Measurements from ENCODE around the gene KL. TPM values are rescaled to one million over a fixed set of nuclear protein-coding genes. Genes with fewer than 3 reads are reported as not detected.

Gene KL
- total RNA-seq, 1 experiment from 2014 or later, result not detected

GRCh38 chr13:33069365-33069764 is 53.1 kb downstream of the KL start:
- DNase-seq (ENCODE audit: low spot score) (no peak), ATAC-seq (peak; percentile 43)
- no peak for TF ChIP-seq E2F4 (CRISPR knock-in tag; IDR thresholded peaks at IDR 0.05; ENCODE audit: borderline replicate concordance, low read depth)
- TF ChIP-seq SMAD4 (CRISPR knock-in tag; IDR thresholded peaks at IDR 0.05), result no peak
- TF ChIP-seq, protein P1, sequence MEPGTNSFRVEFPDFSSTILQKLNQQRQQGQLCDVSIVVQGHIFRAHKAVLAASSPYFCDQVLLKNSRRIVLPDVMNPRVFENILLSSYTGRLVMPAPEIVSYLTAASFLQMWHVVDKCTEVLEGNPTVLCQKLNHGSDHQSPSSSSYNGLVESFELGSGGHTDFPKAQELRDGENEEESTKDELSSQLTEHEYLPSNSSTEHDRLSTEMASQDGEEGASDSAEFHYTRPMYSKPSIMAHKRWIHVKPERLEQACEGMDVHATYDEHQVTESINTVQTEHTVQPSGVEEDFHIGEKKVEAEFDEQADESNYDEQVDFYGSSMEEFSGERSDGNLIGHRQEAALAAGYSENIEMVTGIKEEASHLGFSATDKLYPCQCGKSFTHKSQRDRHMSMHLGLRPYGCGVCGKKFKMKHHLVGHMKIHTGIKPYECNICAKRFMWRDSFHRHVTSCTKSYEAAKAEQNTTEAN (CRISPR knock-in tag; IDR thresholded peaks at IDR 0.05), result no peak
- TF ChIP-seq, protein P2, sequence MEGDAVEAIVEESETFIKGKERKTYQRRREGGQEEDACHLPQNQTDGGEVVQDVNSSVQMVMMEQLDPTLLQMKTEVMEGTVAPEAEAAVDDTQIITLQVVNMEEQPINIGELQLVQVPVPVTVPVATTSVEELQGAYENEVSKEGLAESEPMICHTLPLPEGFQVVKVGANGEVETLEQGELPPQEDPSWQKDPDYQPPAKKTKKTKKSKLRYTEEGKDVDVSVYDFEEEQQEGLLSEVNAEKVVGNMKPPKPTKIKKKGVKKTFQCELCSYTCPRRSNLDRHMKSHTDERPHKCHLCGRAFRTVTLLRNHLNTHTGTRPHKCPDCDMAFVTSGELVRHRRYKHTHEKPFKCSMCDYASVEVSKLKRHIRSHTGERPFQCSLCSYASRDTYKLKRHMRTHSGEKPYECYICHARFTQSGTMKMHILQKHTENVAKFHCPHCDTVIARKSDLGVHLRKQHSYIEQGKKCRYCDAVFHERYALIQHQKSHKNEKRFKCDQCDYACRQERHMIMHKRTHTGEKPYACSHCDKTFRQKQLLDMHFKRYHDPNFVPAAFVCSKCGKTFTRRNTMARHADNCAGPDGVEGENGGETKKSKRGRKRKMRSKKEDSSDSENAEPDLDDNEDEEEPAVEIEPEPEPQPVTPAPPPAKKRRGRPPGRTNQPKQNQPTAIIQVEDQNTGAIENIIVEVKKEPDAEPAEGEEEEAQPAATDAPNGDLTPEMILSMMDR (IDR thresholded peaks at IDR 0.05), result peak; percentile 34; the same call in 1 of the 2 replicates
- TF ChIP-seq, protein P3, sequence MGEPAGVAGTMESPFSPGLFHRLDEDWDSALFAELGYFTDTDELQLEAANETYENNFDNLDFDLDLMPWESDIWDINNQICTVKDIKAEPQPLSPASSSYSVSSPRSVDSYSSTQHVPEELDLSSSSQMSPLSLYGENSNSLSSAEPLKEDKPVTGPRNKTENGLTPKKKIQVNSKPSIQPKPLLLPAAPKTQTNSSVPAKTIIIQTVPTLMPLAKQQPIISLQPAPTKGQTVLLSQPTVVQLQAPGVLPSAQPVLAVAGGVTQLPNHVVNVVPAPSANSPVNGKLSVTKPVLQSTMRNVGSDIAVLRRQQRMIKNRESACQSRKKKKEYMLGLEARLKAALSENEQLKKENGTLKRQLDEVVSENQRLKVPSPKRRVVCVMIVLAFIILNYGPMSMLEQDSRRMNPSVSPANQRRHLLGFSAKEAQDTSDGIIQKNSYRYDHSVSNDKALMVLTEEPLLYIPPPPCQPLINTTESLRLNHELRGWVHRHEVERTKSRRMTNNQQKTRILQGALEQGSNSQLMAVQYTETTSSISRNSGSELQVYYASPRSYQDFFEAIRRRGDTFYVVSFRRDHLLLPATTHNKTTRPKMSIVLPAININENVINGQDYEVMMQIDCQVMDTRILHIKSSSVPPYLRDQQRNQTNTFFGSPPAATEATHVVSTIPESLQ (CRISPR knock-in tag; IDR thresholded peaks at IDR 0.05), result no peak
- no peak for TF ChIP-seq ATF2 (CRISPR knock-in tag; IDR thresholded peaks at IDR 0.05; ENCODE audit: borderline replicate concordance, low read depth)
- TF ChIP-seq ZNF263 (CRISPR knock-in tag; IDR thresholded peaks at IDR 0.05; ENCODE audit: low read depth), result no peak
- Mint-ChIP-seq H3K4me3 (no peak overlapping the region), H3K27ac (no peak overlapping the region), H3K27me3 (ENCODE audit: low read depth) (no peaks in the 10 kb centered on the region), H3K4me1 (peaks cover 16% of the 10 kb centered on the region), H3K36me3 (no peaks in the 10 kb centered on the region), H3K9me3 (no peaks in the 10 kb centered on the region; the same call in 1 of the 2 replicates)
- CTCF ChIA-PET, result interaction anchor here (0.6 to 1.1 kb wide), 3 partner anchors 23 to 42 kb away, joined by 3 to 4 read pairs (median 3); no protein-coding TSS in a partner anchor
- POLR2A ChIA-PET, result no interaction called here

- no peak overlapping the region for H3K27ac Mint-ChIP-seq
- no peak for DNase-seq (ENCODE audit: low spot score)
- no peaks in the 10 kb centered on the region for H3K27me3 Mint-ChIP-seq (ENCODE audit: low read depth)
- H3K9me3 Mint-ChIP-seq, result no peaks in the 10 kb centered on the region; the same call in 1 of the 2 replicates
- TF ChIP-seq FOXP1 (CRISPR knock-in tag; IDR thresholded peaks at IDR 0.05; ENCODE audit: borderline replicate concordance) (no peak), RORB (CRISPR knock-in tag; IDR thresholded peaks at IDR 0.05) (no peak), PRRX2 (CRISPR knock-in tag; IDR thresholded peaks at IDR 0.05) (no peak)
- peaks cover 16% of the 10 kb centered on the region for H3K4me1 Mint-ChIP-seq
- H3K4me3 Mint-ChIP-seq, result no peak overlapping the region
- ChIA-PET POLR2A (no interaction called here), CTCF (no interaction called here)
- H3K36me3 Mint-ChIP-seq, result no peaks in the 10 kb centered on the region
- ATAC-seq, result no peak
Observed at GRCh38 chr13:33070713-33071112, 54.5 kb downstream of the KL start.

DNA sequence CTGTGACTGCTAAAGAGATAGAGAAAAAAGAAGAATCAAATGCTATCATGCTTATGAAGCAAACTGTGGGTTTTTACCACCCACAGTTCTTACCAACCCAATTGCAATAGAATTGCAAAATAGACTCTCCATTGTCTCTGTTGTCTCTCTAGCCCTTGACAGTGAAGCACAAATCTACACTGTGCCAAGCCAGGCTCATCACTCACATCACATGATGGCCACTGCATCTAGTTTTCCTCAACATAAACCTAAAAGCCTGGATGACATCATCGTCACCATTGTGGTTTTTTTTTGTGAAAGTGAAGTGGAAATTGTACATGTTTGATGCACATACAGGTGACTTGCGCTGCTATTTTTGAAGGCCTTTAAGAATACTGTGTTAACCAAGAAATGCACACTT is 56.1 kb downstream of the KL start:
- H3K4me3 Mint-ChIP-seq, result no peak overlapping the region
- no peak for TF ChIP-seq FOXJ3 (CRISPR knock-in tag; IDR thresholded peaks at IDR 0.05; ENCODE audit: borderline replicate concordance)
- no peak for TF ChIP-seq ZNF219 (CRISPR knock-in tag; IDR thresholded peaks at IDR 0.05; ENCODE audit: borderline replicate concordance)
- no peak for TF ChIP-seq NFATC4 (CRISPR knock-in tag; IDR thresholded peaks at IDR 0.05)
- TF ChIP-seq JAZF1 (CRISPR knock-in tag; IDR thresholded peaks at IDR 0.05), result no peak
- no peak for TF ChIP-seq TEAD4 (CRISPR knock-in tag; IDR thresholded peaks at IDR 0.05)
- no peak for TF ChIP-seq GRHL2 (CRISPR knock-in tag; IDR thresholded peaks at IDR 0.05; ENCODE audit: insufficient replicate concordance, severe bottlenecking)
- TF ChIP-seq, protein P2 (IDR thresholded peaks at IDR 0.05), result no peak
- no peak for TF ChIP-seq E2F4 (CRISPR knock-in tag; IDR thresholded peaks at IDR 0.05; ENCODE audit: borderline replicate concordance, low read depth)
- TF ChIP-seq ZNF671 (CRISPR knock-in tag; IDR thresholded peaks at IDR 0.05), result no peak
- TF ChIP-seq, protein P4, sequence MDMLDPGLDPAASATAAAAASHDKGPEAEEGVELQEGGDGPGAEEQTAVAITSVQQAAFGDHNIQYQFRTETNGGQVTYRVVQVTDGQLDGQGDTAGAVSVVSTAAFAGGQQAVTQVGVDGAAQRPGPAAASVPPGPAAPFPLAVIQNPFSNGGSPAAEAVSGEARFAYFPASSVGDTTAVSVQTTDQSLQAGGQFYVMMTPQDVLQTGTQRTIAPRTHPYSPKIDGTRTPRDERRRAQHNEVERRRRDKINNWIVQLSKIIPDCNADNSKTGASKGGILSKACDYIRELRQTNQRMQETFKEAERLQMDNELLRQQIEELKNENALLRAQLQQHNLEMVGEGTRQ (CRISPR knock-in tag; IDR thresholded peaks at IDR 0.05), result no peak
- TF ChIP-seq ZNF138 (CRISPR knock-in tag; conservative IDR thresholded peaks at IDR 0.05), result no peak
- TF ChIP-seq NR2C2 (CRISPR knock-in tag; IDR thresholded peaks at IDR 0.05), result no peak
- CTCF ChIA-PET, result no interaction called here
- H3K27me3 Mint-ChIP-seq (ENCODE audit: low read depth), result no peaks in the 10 kb centered on the region
- no peaks in the 10 kb centered on the region for H3K36me3 Mint-ChIP-seq
- ATAC-seq, result peak; percentile 36; the same call in 1 of the 2 replicates
- H3K4me1 Mint-ChIP-seq, result peaks cover 16% of the 10 kb centered on the region
- DNase-seq (ENCODE audit: low spot score), result no peak
- no peaks in the 10 kb centered on the region; the same call in 1 of the 2 replicates for H3K9me3 Mint-ChIP-seq
- H3K27ac Mint-ChIP-seq, result no peak overlapping the region
- POLR2A ChIA-PET, result no interaction called here
